Activated naive CD4-positive, alpha-beta T cell treated with anti-CD3 and anti-CD28 coated beads, Interleukin-2, amount 50 U/mL, for 24 hours (primary cell): Measurements from ENCODE around the gene ACSL4.
"Not testable (repeated sequence)": the region's sequence is repeated elsewhere in the genome, so short reads cannot be mapped to it uniquely, and the experiment has no call there.

Experiments
- H3K27ac Mint-ChIP-seq: one replicate; pipeline ENCODE4 v1.8.0; 2021; ENCODE audit warnings: mild to moderate bottlenecking, mixed read lengths
- H3K27me3 Mint-ChIP-seq: one replicate; pipeline ENCODE4 v1.8.0; 2021; ENCODE audit warnings: mixed read lengths
- H3K36me3 Mint-ChIP-seq: one replicate; pipeline ENCODE4 v1.8.0; 2021; ENCODE audit warnings: mixed read lengths
- H3K4me1 Mint-ChIP-seq: one replicate; pipeline ENCODE4 v1.8.0; 2021; ENCODE audit warnings: mixed read lengths
- H3K4me3 Mint-ChIP-seq: one replicate; pipeline ENCODE4 v1.8.0; 2021; ENCODE audit warnings: mild to moderate bottlenecking, mixed read lengths
- H3K9me3 Mint-ChIP-seq: one replicate; pipeline ENCODE4 v1.8.0; 2021; ENCODE audit warnings: mixed read lengths

Gene ACSL4

GRCh38 chrX:109658391-109658790 is 74.7 kb downstream of the ACSL4 start:
- Mint-ChIP-seq H3K4me1 (no peaks in the 10 kb centered on the region), H3K9me3 (peaks cover 9% of the 10 kb centered on the region), H3K27ac (peak overlapping the region; percentile 79), H3K4me3 (no peak overlapping the region), H3K36me3 (peaks cover 44% of the 10 kb centered on the region), H3K27me3 (no peaks in the 10 kb centered on the region)

- H3K36me3 Mint-ChIP-seq, result peaks cover 40% of the 10 kb centered on the region
- not testable (repeated sequence) for H3K4me1 Mint-ChIP-seq, H3K27ac Mint-ChIP-seq, H3K4me3 Mint-ChIP-seq, H3K27me3 Mint-ChIP-seq, H3K9me3 Mint-ChIP-seq
These were observed 75.7 kb downstream of the ACSL4 start for GRCh38 chrX:109657364-109657763.

- no peaks in the 10 kb centered on the region for H3K4me1 Mint-ChIP-seq
- no peak overlapping the region for H3K4me3 Mint-ChIP-seq
- peaks cover 9% of the 10 kb centered on the region for H3K9me3 Mint-ChIP-seq
- H3K27ac Mint-ChIP-seq, result no peak overlapping the region
- peaks cover 40% of the 10 kb centered on the region for H3K36me3 Mint-ChIP-seq
- no peaks in the 10 kb centered on the region for H3K27me3 Mint-ChIP-seq
These were observed 76.3 kb downstream of the ACSL4 start for GRCh38 chrX:109656774-109657173.

- H3K9me3 Mint-ChIP-seq, result peaks cover 9% of the 10 kb centered on the region
- no peak overlapping the region for H3K27ac Mint-ChIP-seq
- H3K4me3 Mint-ChIP-seq, result no peak overlapping the region
- peaks cover 36% of the 10 kb centered on the region for H3K36me3 Mint-ChIP-seq
- no peaks in the 10 kb centered on the region for H3K27me3 Mint-ChIP-seq
- no peaks in the 10 kb centered on the region for H3K4me1 Mint-ChIP-seq
These were observed 77.4 kb downstream of the ACSL4 start for GRCh38 chrX:109655502-109656201.

- Mint-ChIP-seq H3K4me1 (no peaks in the 10 kb centered on the region), H3K36me3 (peaks cover 30% of the 10 kb centered on the region)
These were observed 78.4 kb downstream of the ACSL4 start for GRCh38 chrX:109654516-109655109.

GRCh38 chrX:109644671-109645070 is 88.4 kb downstream of the ACSL4 start:
- not testable (repeated sequence) for H3K36me3 Mint-ChIP-seq, H3K9me3 Mint-ChIP-seq, H3K4me1 Mint-ChIP-seq, H3K27me3 Mint-ChIP-seq, H3K27ac Mint-ChIP-seq, H3K4me3 Mint-ChIP-seq

More at GRCh38 chrX:109654516-109655109, 78.4 kb downstream of the ACSL4 start:
- H3K9me3 Mint-ChIP-seq, result peaks cover 9% of the 10 kb centered on the region
- no peaks in the 10 kb centered on the region for H3K27me3 Mint-ChIP-seq
- H3K4me3 Mint-ChIP-seq, result no peak overlapping the region
- H3K27ac Mint-ChIP-seq, result no peak overlapping the region

- peaks cover 5% of the 10 kb centered on the region for H3K36me3 Mint-ChIP-seq
- peaks cover 10% of the 10 kb centered on the region for H3K4me1 Mint-ChIP-seq
- H3K9me3 Mint-ChIP-seq, result no peaks in the 10 kb centered on the region
- H3K27me3 Mint-ChIP-seq, result no peaks in the 10 kb centered on the region
- no peak overlapping the region for H3K27ac Mint-ChIP-seq
- no peak overlapping the region for H3K4me3 Mint-ChIP-seq
These were observed 89.4 kb downstream of the ACSL4 start for GRCh38 chrX:109643687-109644086.

GRCh38 chrX:109638158-109638557 is 94.9 kb downstream of the ACSL4 start:
- H3K36me3 Mint-ChIP-seq, result peaks cover 8% of the 10 kb centered on the region
- H3K4me1 Mint-ChIP-seq, result peaks cover 10% of the 10 kb centered on the region
- H3K4me3 Mint-ChIP-seq, result no peak overlapping the region
- no peak overlapping the region for H3K27ac Mint-ChIP-seq
- no peaks in the 10 kb centered on the region for H3K27me3 Mint-ChIP-seq
- H3K9me3 Mint-ChIP-seq, result no peaks in the 10 kb centered on the region

GRCh38 chrX:109637477-109637876 is 95.6 kb downstream of the ACSL4 start:
- H3K36me3 Mint-ChIP-seq, H3K4me3 Mint-ChIP-seq, H3K4me1 Mint-ChIP-seq, H3K9me3 Mint-ChIP-seq, H3K27me3 Mint-ChIP-seq: not testable (repeated sequence)
- peak overlapping the region; percentile 32 for H3K27ac Mint-ChIP-seq

GRCh38 chrX:109635146-109635545 is 97.9 kb downstream of the ACSL4 start:
- Mint-ChIP-seq H3K4me1 (peaks cover 10% of the 10 kb centered on the region), H3K9me3 (no peaks in the 10 kb centered on the region), H3K36me3 (peaks cover 8% of the 10 kb centered on the region), H3K27ac (no peak overlapping the region), H3K27me3 (no peaks in the 10 kb centered on the region), H3K4me3 (no peak overlapping the region)

GRCh38 chrX:109632906-109633504 is 100.1 kb downstream of the ACSL4 start:
- Mint-ChIP-seq H3K4me1 (no peaks in the 10 kb centered on the region), H3K9me3 (no peaks in the 10 kb centered on the region), H3K27me3 (no peaks in the 10 kb centered on the region), H3K27ac (no peak overlapping the region), H3K4me3 (no peak overlapping the region), H3K36me3 (peaks cover 4% of the 10 kb centered on the region)

GRCh38 chrX:109629310-109629709 is 103.7 kb downstream of the ACSL4 start:
- H3K27me3 Mint-ChIP-seq, result no peaks in the 10 kb centered on the region
- peaks cover 2% of the 10 kb centered on the region for H3K36me3 Mint-ChIP-seq
- H3K4me3 Mint-ChIP-seq, result no peak overlapping the region
- no peaks in the 10 kb centered on the region for H3K4me1 Mint-ChIP-seq
- no peak overlapping the region for H3K27ac Mint-ChIP-seq
- H3K9me3 Mint-ChIP-seq, result no peaks in the 10 kb centered on the region

GRCh38 chrX:109626637-109627036 is 106.4 kb downstream of the ACSL4 start:
- Mint-ChIP-seq H3K27me3 (no peaks in the 10 kb centered on the region), H3K36me3 (peaks cover 4% of the 10 kb centered on the region), H3K9me3 (no peaks in the 10 kb centered on the region), H3K4me3 (no peak overlapping the region), H3K4me1 (no peaks in the 10 kb centered on the region), H3K27ac (no peak overlapping the region)

GRCh38 chrX:109624641-109625616 is 108.1 kb downstream of the ACSL4 start, which contains the start of gene KCNE5:
KCNE5 (minus strand) TSS chrX:109625172; CDS start chrX:109625020, 152 bp downstream.
- Mint-ChIP-seq H3K27me3 (no peaks in the 10 kb centered on the region), H3K9me3 (no peaks in the 10 kb centered on the region), H3K4me3 (no peak within 1 kb of the TSS), H3K4me1 (no peaks in the 10 kb centered on the region), H3K36me3 (peaks cover 4% of the 10 kb centered on the region), H3K27ac (no peak within 1 kb of the TSS)

GRCh38 chrX:109623997-109624396 is 109.1 kb downstream of the ACSL4 start:
- H3K4me3 Mint-ChIP-seq, result no peak overlapping the region
- no peaks in the 10 kb centered on the region for H3K9me3 Mint-ChIP-seq
- H3K36me3 Mint-ChIP-seq, result peaks cover 4% of the 10 kb centered on the region
- no peaks in the 10 kb centered on the region for H3K27me3 Mint-ChIP-seq
- no peak overlapping the region for H3K27ac Mint-ChIP-seq
- no peaks in the 10 kb centered on the region for H3K4me1 Mint-ChIP-seq
